ENCODE data around the gene AAR2. TPM values are rescaled to one million over a fixed set of nuclear protein-coding genes. Genes with fewer than 3 reads are reported as not detected.

Gene AAR2
- total RNA-seq, 1 experiment from 2014 or later = 22.5 TPM

DNA sequence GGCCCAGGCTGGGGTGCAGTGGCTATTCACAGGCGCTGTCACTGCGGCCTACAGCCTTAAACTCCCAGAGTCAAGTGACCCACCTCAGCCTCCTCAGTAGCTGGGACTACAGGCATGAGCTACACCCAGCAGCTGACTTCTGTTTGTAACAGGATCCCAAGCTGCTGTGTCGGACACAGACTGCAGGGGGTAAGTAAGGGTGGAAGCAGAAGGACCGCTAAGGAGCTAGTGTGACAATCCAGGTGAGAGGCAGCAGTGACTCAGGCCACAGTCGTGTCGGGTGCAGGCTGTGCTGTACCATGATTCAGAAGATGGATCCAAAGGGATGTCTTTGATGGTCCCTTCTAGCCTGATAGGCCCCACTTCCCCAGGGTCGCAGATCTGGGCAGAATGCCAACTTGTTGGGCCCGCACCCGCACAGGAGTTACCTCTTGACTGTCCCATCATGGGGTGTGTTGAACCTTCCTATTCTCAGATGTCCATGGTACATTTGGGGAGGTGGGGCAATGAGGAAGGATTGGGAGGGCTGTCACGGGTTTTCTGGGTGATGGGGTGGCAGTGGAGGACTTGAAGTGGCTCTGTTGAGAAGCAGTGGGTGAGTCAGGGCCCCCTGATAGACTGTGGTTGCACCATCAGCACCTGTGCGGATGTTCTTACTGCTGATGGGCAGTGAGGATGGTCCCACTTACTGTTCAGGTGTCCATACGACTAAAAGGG, 25.3 kb downstream of the AAR2 start (continued):
- TF ChIP-seq CREB1 (CRISPR knock-in tag; IDR thresholded peaks at IDR 0.05) (no peak), PRRX2 (CRISPR knock-in tag; IDR thresholded peaks at IDR 0.05) (no peak)
- TF ChIP-seq, protein P1, sequence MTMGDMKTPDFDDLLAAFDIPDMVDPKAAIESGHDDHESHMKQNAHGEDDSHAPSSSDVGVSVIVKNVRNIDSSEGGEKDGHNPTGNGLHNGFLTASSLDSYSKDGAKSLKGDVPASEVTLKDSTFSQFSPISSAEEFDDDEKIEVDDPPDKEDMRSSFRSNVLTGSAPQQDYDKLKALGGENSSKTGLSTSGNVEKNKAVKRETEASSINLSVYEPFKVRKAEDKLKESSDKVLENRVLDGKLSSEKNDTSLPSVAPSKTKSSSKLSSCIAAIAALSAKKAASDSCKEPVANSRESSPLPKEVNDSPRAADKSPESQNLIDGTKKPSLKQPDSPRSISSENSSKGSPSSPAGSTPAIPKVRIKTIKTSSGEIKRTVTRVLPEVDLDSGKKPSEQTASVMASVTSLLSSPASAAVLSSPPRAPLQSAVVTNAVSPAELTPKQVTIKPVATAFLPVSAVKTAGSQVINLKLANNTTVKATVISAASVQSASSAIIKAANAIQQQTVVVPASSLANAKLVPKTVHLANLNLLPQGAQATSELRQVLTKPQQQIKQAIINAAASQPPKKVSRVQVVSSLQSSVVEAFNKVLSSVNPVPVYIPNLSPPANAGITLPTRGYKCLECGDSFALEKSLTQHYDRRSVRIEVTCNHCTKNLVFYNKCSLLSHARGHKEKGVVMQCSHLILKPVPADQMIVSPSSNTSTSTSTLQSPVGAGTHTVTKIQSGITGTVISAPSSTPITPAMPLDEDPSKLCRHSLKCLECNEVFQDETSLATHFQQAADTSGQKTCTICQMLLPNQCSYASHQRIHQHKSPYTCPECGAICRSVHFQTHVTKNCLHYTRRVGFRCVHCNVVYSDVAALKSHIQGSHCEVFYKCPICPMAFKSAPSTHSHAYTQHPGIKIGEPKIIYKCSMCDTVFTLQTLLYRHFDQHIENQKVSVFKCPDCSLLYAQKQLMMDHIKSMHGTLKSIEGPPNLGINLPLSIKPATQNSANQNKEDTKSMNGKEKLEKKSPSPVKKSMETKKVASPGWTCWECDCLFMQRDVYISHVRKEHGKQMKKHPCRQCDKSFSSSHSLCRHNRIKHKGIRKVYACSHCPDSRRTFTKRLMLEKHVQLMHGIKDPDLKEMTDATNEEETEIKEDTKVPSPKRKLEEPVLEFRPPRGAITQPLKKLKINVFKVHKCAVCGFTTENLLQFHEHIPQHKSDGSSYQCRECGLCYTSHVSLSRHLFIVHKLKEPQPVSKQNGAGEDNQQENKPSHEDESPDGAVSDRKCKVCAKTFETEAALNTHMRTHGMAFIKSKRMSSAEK (CRISPR knock-in tag; IDR thresholded peaks at IDR 0.05; ENCODE audit: borderline replicate concordance) = no peak
- TF ChIP-seq, protein P2, sequence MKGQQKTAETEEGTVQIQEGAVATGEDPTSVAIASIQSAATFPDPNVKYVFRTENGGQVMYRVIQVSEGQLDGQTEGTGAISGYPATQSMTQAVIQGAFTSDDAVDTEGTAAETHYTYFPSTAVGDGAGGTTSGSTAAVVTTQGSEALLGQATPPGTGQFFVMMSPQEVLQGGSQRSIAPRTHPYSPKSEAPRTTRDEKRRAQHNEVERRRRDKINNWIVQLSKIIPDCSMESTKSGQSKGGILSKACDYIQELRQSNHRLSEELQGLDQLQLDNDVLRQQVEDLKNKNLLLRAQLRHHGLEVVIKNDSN (CRISPR knock-in tag; IDR thresholded peaks at IDR 0.05) = no peak

DNA sequence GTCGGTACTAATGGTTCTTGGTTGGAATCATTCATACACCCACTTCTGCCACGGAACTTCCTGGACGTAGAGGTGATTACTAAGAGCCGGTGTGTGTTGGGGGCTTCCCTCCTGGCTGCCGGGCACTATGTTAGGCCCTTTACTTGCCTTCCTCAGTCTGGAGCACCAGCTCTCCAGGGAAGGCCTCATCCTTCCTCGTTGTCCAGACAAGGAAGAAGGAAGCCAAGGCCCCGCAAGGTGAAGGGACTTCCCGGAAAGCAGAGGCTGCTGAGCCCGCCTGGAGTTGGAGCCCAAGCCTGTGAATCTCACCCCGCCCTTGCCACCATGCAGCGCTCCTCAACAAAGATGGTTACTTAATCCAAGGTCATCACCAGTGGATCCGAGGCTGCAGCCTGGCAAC, 26.2 kb downstream of the AAR2 start:
- ATAC-seq (no peak), DNase-seq (ENCODE audit: low spot score) (no peak)
- no peaks in the 10 kb centered on the region for H3K36me3 Mint-ChIP-seq
- CTCF ChIA-PET = no interaction called here
- H3K4me1 Mint-ChIP-seq = peaks cover 15% of the 10 kb centered on the region
- no peak overlapping the region for H3K27ac Mint-ChIP-seq
- no peaks in the 10 kb centered on the region for H3K9me3 Mint-ChIP-seq
- POLR2A ChIA-PET = no interaction called here
- H3K4me3 Mint-ChIP-seq = no peak overlapping the region
- no peaks in the 10 kb centered on the region for H3K27me3 Mint-ChIP-seq (ENCODE audit: low read depth)
- TF ChIP-seq, protein P3, sequence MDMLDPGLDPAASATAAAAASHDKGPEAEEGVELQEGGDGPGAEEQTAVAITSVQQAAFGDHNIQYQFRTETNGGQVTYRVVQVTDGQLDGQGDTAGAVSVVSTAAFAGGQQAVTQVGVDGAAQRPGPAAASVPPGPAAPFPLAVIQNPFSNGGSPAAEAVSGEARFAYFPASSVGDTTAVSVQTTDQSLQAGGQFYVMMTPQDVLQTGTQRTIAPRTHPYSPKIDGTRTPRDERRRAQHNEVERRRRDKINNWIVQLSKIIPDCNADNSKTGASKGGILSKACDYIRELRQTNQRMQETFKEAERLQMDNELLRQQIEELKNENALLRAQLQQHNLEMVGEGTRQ (CRISPR knock-in tag; IDR thresholded peaks at IDR 0.05) = no peak
- TF ChIP-seq, protein P4, sequence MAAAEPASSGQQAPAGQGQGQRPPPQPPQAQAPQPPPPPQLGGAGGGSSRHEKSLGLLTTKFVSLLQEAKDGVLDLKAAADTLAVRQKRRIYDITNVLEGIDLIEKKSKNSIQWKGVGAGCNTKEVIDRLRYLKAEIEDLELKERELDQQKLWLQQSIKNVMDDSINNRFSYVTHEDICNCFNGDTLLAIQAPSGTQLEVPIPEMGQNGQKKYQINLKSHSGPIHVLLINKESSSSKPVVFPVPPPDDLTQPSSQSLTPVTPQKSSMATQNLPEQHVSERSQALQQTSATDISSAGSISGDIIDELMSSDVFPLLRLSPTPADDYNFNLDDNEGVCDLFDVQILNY (CRISPR knock-in tag; IDR thresholded peaks at IDR 0.05) = no peak
- TF ChIP-seq, protein P5, sequence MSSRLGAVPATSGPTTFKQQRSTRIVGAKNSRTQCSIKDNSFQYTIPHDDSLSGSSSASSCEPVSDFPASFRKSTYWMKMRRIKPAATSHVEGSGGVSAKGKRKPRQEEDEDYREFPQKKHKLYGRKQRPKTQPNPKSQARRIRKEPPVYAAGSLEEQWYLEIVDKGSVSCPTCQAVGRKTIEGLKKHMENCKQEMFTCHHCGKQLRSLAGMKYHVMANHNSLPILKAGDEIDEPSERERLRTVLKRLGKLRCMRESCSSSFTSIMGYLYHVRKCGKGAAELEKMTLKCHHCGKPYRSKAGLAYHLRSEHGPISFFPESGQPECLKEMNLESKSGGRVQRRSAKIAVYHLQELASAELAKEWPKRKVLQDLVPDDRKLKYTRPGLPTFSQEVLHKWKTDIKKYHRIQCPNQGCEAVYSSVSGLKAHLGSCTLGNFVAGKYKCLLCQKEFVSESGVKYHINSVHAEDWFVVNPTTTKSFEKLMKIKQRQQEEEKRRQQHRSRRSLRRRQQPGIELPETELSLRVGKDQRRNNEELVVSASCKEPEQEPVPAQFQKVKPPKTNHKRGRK (CRISPR knock-in tag; IDR thresholded peaks at IDR 0.05; ENCODE audit: borderline replicate concordance) = no peak
- TF ChIP-seq, protein P6, sequence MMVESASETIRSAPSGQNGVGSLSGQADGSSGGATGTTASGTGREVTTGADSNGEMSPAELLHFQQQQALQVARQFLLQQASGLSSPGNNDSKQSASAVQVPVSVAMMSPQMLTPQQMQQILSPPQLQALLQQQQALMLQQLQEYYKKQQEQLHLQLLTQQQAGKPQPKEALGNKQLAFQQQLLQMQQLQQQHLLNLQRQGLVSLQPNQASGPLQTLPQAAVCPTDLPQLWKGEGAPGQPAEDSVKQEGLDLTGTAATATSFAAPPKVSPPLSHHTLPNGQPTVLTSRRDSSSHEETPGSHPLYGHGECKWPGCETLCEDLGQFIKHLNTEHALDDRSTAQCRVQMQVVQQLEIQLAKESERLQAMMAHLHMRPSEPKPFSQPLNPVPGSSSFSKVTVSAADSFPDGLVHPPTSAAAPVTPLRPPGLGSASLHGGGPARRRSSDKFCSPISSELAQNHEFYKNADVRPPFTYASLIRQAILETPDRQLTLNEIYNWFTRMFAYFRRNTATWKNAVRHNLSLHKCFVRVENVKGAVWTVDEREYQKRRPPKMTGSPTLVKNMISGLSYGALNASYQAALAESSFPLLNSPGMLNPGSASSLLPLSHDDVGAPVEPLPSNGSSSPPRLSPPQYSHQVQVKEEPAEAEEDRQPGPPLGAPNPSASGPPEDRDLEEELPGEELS (CRISPR knock-in tag; IDR thresholded peaks at IDR 0.05) = no peak
- TF ChIP-seq ZNF263 (CRISPR knock-in tag; IDR thresholded peaks at IDR 0.05; ENCODE audit: low read depth) (no peak), ETV6 (CRISPR knock-in tag; IDR thresholded peaks at IDR 0.05) (no peak), FOXK1 (CRISPR knock-in tag; IDR thresholded peaks at IDR 0.05) (no peak), GTF2I (CRISPR knock-in tag; conservative IDR thresholded peaks at IDR 0.05) (no peak), CREB1 (CRISPR knock-in tag; IDR thresholded peaks at IDR 0.05) (no peak), KAT7 (CRISPR knock-in tag; IDR thresholded peaks at IDR 0.05; ENCODE audit: borderline replicate concordance) (no peak), SOX15 (CRISPR knock-in tag; IDR thresholded peaks at IDR 0.05) (no peak), ZNF423 (CRISPR knock-in tag; IDR thresholded peaks at IDR 0.05) (no peak), ZNF232 (CRISPR knock-in tag; IDR thresholded peaks at IDR 0.05) (no peak), CBFB (CRISPR knock-in tag; IDR thresholded peaks at IDR 0.05; ENCODE audit: low read depth) (no peak), SMAD4 (CRISPR knock-in tag; IDR thresholded peaks at IDR 0.05) (no peak)
- TF ChIP-seq, protein P7, sequence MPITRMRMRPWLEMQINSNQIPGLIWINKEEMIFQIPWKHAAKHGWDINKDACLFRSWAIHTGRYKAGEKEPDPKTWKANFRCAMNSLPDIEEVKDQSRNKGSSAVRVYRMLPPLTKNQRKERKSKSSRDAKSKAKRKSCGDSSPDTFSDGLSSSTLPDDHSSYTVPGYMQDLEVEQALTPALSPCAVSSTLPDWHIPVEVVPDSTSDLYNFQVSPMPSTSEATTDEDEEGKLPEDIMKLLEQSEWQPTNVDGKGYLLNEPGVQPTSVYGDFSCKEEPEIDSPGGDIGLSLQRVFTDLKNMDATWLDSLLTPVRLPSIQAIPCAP (CRISPR knock-in tag; IDR thresholded peaks at IDR 0.05) = no peak
- TF ChIP-seq, protein P8, sequence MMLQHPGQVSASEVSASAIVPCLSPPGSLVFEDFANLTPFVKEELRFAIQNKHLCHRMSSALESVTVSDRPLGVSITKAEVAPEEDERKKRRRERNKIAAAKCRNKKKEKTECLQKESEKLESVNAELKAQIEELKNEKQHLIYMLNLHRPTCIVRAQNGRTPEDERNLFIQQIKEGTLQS (CRISPR knock-in tag; conservative IDR thresholded peaks at IDR 0.05) = no peak
- TF ChIP-seq, protein P9, sequence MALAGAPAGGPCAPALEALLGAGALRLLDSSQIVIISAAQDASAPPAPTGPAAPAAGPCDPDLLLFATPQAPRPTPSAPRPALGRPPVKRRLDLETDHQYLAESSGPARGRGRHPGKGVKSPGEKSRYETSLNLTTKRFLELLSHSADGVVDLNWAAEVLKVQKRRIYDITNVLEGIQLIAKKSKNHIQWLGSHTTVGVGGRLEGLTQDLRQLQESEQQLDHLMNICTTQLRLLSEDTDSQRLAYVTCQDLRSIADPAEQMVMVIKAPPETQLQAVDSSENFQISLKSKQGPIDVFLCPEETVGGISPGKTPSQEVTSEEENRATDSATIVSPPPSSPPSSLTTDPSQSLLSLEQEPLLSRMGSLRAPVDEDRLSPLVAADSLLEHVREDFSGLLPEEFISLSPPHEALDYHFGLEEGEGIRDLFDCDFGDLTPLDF (CRISPR knock-in tag; IDR thresholded peaks at IDR 0.05) = no peak
- TF ChIP-seq, protein P10, sequence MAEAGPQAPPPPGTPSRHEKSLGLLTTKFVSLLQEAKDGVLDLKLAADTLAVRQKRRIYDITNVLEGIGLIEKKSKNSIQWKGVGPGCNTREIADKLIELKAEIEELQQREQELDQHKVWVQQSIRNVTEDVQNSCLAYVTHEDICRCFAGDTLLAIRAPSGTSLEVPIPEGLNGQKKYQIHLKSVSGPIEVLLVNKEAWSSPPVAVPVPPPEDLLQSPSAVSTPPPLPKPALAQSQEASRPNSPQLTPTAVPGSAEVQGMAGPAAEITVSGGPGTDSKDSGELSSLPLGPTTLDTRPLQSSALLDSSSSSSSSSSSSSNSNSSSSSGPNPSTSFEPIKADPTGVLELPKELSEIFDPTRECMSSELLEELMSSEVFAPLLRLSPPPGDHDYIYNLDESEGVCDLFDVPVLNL (CRISPR knock-in tag; IDR thresholded peaks at IDR 0.05; ENCODE audit: borderline replicate concordance, low read depth) = no peak
